ENCODE measurements around the gene DDX20.

The DDX20 gene

DNA sequence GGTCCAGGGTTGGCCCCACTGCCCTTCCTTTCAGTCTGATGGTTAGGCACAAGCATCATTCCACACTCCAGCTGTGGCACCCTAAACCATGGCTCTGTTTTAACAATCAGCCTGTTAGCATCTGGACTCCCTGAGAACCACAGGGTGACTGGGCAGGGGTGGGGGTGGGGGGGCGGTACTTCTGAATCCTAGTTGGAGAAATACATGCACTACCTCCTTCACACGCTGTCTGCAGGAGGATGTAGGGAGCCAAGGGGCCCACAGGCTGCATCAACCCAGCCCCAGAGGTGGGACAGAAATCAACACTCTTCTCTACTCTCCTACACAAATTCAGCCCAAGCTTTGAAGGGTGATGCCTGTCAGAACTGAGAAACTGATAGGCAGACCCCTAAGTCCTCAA is 23.8 kb downstream of the DDX20 start:
- H3K36me3 ChIP-seq (ENCODE audit: control insufficient read depth, insufficient read depth, low read length), result no peaks in the 10 kb centered on the region
- no peak for DNase-seq
- no peak overlapping the region for H3K4me3 ChIP-seq (ENCODE audit: insufficient read depth, low read depth, low read length, poor library complexity, severe bottlenecking)
- H3K27me3 ChIP-seq (replicated peaks; ENCODE audit: control insufficient read depth, insufficient read depth, low read length, poor library complexity, severe bottlenecking), result no peaks in the 10 kb centered on the region
- no peaks in the 10 kb centered on the region for H3K4me1 ChIP-seq (ENCODE audit: control insufficient read depth, insufficient read depth, low read length, poor library complexity, severe bottlenecking)
- H3K9me3 ChIP-seq (ENCODE audit: control insufficient read depth, low read length), result no peaks in the 10 kb centered on the region
- no peak overlapping the region for H3K27ac ChIP-seq (ENCODE audit: insufficient read depth, low read length, poor library complexity, severe bottlenecking)

DNA sequence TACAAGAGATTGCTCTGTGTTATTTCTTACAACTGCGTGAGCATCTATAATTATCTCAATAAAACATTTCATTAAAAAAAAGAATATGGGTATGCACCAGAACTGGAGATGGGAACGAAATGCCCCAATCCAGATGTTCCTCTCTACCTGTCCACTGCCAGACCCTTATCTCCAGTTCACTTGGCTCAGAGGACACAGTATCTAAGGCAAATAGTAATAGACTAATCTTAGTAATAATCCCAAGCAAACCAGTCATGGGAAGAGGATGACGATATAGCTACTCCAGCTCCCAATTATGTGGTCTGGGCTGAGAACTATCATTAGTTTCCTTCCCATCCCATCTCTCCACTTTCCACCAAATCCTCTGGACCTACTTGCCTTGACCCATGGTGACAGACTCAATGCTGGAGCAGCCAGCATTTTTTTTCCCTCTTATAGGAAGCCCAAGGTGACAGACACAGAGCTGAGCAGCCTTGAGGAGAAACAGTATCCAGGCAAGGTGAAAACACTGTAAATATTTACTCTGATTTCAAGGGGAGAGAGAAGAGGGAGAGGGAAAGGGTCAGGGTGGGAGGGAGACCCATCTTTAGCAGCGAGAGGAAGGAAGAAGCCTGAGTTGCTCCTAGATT is 28.7 kb downstream of the DDX20 start:
- Histone ChIP-seq H3K27me3 (replicated peaks; ENCODE audit: control insufficient read depth, insufficient read depth, low read length, poor library complexity, severe bottlenecking) (no peaks in the 10 kb centered on the region), H3K36me3 (ENCODE audit: control insufficient read depth, insufficient read depth, low read length) (no peaks in the 10 kb centered on the region), H3K4me3 (ENCODE audit: insufficient read depth, low read depth, low read length, poor library complexity, severe bottlenecking) (no peak overlapping the region), H3K27ac (ENCODE audit: insufficient read depth, low read length, poor library complexity, severe bottlenecking) (no peak overlapping the region), H3K4me1 (ENCODE audit: control insufficient read depth, insufficient read depth, low read length, poor library complexity, severe bottlenecking) (no peaks in the 10 kb centered on the region), H3K9me3 (ENCODE audit: control insufficient read depth, low read length) (no peaks in the 10 kb centered on the region)
- no peak for DNase-seq

DNA sequence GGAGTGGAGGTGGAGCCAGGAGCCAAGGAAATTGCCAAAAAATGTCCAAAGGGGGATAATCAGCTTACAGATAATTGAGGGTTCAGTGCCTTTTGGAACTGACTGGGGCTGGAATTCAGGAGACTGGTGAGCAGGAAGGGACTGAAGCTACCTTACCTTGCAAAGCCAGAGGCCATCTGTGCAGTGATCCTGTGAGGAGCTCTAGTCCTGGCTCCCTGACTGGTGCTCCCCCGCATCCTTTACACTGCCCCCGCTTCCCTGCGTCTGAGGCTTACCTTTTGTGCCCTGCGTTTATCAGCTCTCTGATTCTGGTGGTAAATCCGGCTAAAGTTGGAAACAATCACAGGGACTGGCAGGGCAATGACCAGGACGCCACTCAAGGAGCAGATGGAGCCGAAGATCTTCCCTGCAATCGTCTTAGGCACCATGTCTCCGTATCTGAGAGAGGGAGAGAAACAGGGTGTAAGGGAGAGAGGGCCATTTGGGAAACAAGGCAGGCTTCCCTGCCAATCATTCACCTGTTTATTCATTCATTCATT is 31.0 kb downstream of the DDX20 start:
- Histone ChIP-seq H3K27ac (ENCODE audit: insufficient read depth, low read length, poor library complexity, severe bottlenecking) (no peak overlapping the region), H3K9me3 (ENCODE audit: control insufficient read depth, low read length) (no peaks in the 10 kb centered on the region), H3K4me1 (ENCODE audit: control insufficient read depth, insufficient read depth, low read length, poor library complexity, severe bottlenecking) (no peaks in the 10 kb centered on the region), H3K27me3 (replicated peaks; ENCODE audit: control insufficient read depth, insufficient read depth, low read length, poor library complexity, severe bottlenecking) (no peaks in the 10 kb centered on the region), H3K36me3 (ENCODE audit: control insufficient read depth, insufficient read depth, low read length) (no peaks in the 10 kb centered on the region), H3K4me3 (ENCODE audit: insufficient read depth, low read depth, low read length, poor library complexity, severe bottlenecking) (no peak overlapping the region)
- DNase-seq, result no peak

DNA sequence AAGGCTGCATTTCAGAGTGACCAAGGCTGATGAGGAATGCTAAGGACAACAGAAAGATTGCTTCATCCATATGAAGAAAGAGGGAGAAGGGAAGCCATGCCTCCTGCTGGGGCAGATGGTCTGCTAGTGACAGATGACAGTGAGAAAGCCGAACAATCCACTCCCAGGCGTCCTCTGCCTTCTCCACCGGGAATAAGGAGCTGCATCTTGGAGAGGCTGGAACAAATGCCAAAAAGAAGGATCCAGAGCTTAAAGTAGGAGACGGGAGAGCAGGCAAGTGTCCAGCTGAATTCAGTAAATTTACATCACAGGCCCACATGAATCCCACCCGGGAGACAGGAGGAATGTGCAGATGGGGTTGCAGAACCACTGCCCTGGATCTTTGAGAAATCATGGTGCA is 33.4 kb downstream of the DDX20 start:
- Histone ChIP-seq H3K9me3 (ENCODE audit: control insufficient read depth, low read length) (no peaks in the 10 kb centered on the region), H3K27ac (ENCODE audit: insufficient read depth, low read length, poor library complexity, severe bottlenecking) (no peak overlapping the region), H3K4me1 (ENCODE audit: control insufficient read depth, insufficient read depth, low read length, poor library complexity, severe bottlenecking) (no peaks in the 10 kb centered on the region), H3K27me3 (replicated peaks; ENCODE audit: control insufficient read depth, insufficient read depth, low read length, poor library complexity, severe bottlenecking) (no peaks in the 10 kb centered on the region), H3K4me3 (ENCODE audit: insufficient read depth, low read depth, low read length, poor library complexity, severe bottlenecking) (no peak overlapping the region), H3K36me3 (ENCODE audit: control insufficient read depth, insufficient read depth, low read length) (no peaks in the 10 kb centered on the region)
- DNase-seq, result no peak

DNA sequence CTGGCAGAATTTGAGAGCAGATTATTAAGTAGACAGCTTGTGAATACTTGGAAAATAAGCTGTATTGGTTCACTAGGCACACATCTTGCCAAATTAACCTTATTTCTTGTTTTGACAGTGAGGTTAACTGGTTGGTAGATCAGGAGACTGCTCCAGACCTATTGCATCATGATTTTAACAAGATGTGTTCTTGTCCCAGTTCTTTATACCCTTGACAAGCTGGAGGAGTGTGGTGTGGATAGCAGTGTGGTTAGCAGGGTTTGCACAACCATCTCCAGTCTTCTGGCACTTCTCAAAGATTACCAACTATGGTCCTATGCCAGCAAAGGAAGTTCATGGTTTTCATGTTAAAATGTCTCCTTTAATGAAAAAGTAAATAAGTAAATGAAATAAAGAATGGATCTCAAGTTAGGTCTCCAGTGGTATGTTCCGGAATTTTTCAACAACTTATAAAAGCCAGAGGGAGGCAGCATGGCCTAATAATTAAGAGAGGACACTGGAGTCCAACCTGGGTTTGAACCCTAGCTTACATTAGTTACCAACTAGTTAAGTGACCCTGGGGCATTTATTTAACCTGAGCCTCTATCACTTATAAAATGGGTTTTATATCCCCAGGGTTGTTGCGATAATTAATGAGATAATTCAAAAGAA is 34.1 kb downstream of the DDX20 start:
- no peak overlapping the region for H3K27ac ChIP-seq (ENCODE audit: insufficient read depth, low read length, poor library complexity, severe bottlenecking)
- no peaks in the 10 kb centered on the region for H3K27me3 ChIP-seq (replicated peaks; ENCODE audit: control insufficient read depth, insufficient read depth, low read length, poor library complexity, severe bottlenecking)
- no peaks in the 10 kb centered on the region for H3K36me3 ChIP-seq (ENCODE audit: control insufficient read depth, insufficient read depth, low read length)
- no peaks in the 10 kb centered on the region for H3K4me1 ChIP-seq (ENCODE audit: control insufficient read depth, insufficient read depth, low read length, poor library complexity, severe bottlenecking)
- no peak for DNase-seq
- no peaks in the 10 kb centered on the region for H3K9me3 ChIP-seq (ENCODE audit: control insufficient read depth, low read length)
- no peak overlapping the region for H3K4me3 ChIP-seq (ENCODE audit: insufficient read depth, low read depth, low read length, poor library complexity, severe bottlenecking)

DNA sequence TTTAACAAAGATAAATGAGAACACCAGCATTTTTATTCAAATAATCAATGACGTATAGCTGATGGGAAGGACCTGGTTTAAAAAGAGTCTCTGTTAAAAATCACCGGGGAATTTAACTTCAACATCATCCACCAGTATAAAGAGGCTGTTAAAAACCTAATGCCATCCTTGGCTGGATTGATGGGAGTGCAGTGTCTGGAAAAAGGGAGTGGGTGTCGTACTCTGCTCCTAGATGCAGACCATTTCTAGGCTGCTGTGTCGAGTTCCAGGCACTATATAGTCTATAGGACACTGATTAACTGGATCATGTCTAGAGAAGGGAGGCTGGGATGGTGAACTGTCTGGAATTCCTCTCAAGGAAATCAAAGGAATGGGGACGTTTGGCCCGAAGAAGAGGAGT is 36.1 kb downstream of the DDX20 start:
- Histone ChIP-seq H3K4me3 (ENCODE audit: insufficient read depth, low read depth, low read length, poor library complexity, severe bottlenecking) (no peak overlapping the region), H3K9me3 (ENCODE audit: control insufficient read depth, low read length) (no peaks in the 10 kb centered on the region), H3K27ac (ENCODE audit: insufficient read depth, low read length, poor library complexity, severe bottlenecking) (no peak overlapping the region), H3K4me1 (ENCODE audit: control insufficient read depth, insufficient read depth, low read length, poor library complexity, severe bottlenecking) (no peaks in the 10 kb centered on the region), H3K36me3 (ENCODE audit: control insufficient read depth, insufficient read depth, low read length) (no peaks in the 10 kb centered on the region), H3K27me3 (replicated peaks; ENCODE audit: control insufficient read depth, insufficient read depth, low read length, poor library complexity, severe bottlenecking) (no peaks in the 10 kb centered on the region)
- no peak for DNase-seq

DNA sequence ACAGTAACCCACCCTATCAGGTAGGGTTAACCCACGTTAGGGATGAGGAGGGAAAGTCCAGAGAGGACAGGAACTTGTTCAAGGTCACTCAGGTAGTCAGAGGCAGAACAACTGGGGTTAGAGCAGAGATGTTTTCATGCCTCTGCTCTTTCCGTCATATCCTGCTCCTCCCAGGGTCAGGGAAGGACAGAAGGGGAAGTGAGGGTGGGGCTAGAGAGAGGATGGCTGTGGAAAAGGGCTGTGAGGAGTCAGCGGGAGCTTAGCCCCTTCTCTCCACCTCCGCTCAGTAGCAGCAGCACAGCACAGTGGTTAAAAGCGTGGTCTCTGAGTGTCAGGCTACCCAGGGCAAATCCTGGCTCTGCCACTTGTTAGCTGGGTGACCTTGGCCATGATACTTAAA is 36.5 kb downstream of the DDX20 start:
- DNase-seq, result no peak
- H3K36me3 ChIP-seq (ENCODE audit: control insufficient read depth, insufficient read depth, low read length), result no peaks in the 10 kb centered on the region
- H3K4me3 ChIP-seq (ENCODE audit: insufficient read depth, low read depth, low read length, poor library complexity, severe bottlenecking), result no peak overlapping the region
- no peaks in the 10 kb centered on the region for H3K4me1 ChIP-seq (ENCODE audit: control insufficient read depth, insufficient read depth, low read length, poor library complexity, severe bottlenecking)
- no peaks in the 10 kb centered on the region for H3K27me3 ChIP-seq (replicated peaks; ENCODE audit: control insufficient read depth, insufficient read depth, low read length, poor library complexity, severe bottlenecking)
- no peaks in the 10 kb centered on the region for H3K9me3 ChIP-seq (ENCODE audit: control insufficient read depth, low read length)
- no peak overlapping the region for H3K27ac ChIP-seq (ENCODE audit: insufficient read depth, low read length, poor library complexity, severe bottlenecking)

DNA sequence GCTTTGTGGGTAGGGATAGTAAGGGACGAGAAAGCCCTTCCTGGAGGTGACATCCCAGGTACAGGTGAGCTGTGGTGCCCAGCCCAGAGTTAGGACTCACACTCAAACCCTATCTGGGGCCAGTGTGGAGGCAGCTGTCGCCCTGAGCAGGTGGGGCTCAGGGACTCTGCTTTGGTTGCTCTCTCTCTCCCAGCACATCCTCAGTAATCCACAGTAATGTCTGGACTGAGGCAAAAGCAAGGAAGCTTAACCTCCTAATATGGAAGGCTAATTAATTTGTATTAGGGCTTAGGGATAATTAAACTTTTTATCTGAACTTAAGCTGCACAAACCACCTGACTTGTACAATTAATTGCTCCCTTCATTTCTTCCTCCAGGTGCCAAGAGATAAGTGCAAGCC is 38.2 kb downstream of the DDX20 start:
- Histone ChIP-seq H3K27ac (ENCODE audit: insufficient read depth, low read length, poor library complexity, severe bottlenecking) (no peak overlapping the region), H3K27me3 (replicated peaks; ENCODE audit: control insufficient read depth, insufficient read depth, low read length, poor library complexity, severe bottlenecking) (no peaks in the 10 kb centered on the region), H3K36me3 (ENCODE audit: control insufficient read depth, insufficient read depth, low read length) (no peaks in the 10 kb centered on the region), H3K9me3 (ENCODE audit: control insufficient read depth, low read length) (no peaks in the 10 kb centered on the region), H3K4me1 (ENCODE audit: control insufficient read depth, insufficient read depth, low read length, poor library complexity, severe bottlenecking) (no peaks in the 10 kb centered on the region), H3K4me3 (ENCODE audit: insufficient read depth, low read depth, low read length, poor library complexity, severe bottlenecking) (no peak overlapping the region)
- DNase-seq, result no peak

DNA sequence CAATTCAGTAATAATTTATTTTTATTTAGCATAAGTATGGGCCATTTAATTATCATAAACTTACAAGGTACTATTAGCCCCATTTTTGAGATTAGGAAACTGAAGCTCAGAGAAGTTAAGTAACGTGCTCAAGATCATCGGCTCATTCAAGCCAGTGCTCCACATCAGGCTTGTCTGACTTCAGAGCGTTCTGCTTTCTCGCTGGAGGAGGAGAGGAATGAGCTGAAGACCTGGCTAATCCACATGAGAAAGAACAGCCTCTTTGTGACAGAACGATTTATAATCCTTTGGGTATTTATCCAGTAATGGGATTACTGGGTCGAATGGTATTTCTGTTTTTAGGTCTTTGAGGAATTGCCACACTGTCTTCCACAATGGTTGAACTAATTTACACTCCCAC is 39.7 kb downstream of the DDX20 start:
- no peak overlapping the region for H3K4me3 ChIP-seq (ENCODE audit: insufficient read depth, low read depth, low read length, poor library complexity, severe bottlenecking)
- H3K36me3 ChIP-seq (ENCODE audit: control insufficient read depth, insufficient read depth, low read length), result no peaks in the 10 kb centered on the region
- no peaks in the 10 kb centered on the region for H3K9me3 ChIP-seq (ENCODE audit: control insufficient read depth, low read length)
- no peaks in the 10 kb centered on the region for H3K4me1 ChIP-seq (ENCODE audit: control insufficient read depth, insufficient read depth, low read length, poor library complexity, severe bottlenecking)
- no peak overlapping the region for H3K27ac ChIP-seq (ENCODE audit: insufficient read depth, low read length, poor library complexity, severe bottlenecking)
- H3K27me3 ChIP-seq (replicated peaks; ENCODE audit: control insufficient read depth, insufficient read depth, low read length, poor library complexity, severe bottlenecking), result no peaks in the 10 kb centered on the region
- DNase-seq, result no peak

DNA sequence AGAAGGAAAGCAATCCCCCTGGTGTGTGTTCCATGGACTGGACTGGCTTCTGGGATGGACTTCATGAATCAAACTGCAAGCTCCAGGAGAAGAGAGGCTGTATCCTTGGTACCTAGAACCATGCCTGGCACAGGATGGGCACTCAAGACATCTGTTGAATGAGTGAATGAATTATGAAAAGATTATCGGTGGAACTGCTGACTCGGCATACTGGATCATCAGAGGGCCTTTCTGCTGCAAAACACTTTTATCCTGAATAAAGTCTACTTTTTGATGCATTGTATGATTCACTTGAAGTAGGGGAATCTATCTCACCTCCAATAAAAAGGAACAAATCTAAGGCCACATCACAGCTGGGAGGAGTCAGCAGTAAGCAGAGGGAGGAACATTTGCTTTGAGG is 42.9 kb downstream of the DDX20 start:
- no peak overlapping the region for H3K27ac ChIP-seq (ENCODE audit: insufficient read depth, low read length, poor library complexity, severe bottlenecking)
- H3K4me3 ChIP-seq (ENCODE audit: insufficient read depth, low read depth, low read length, poor library complexity, severe bottlenecking), result no peak overlapping the region
- DNase-seq, result no peak
- H3K36me3 ChIP-seq (ENCODE audit: control insufficient read depth, insufficient read depth, low read length), result no peaks in the 10 kb centered on the region
- H3K27me3 ChIP-seq (replicated peaks; ENCODE audit: control insufficient read depth, insufficient read depth, low read length, poor library complexity, severe bottlenecking), result no peaks in the 10 kb centered on the region
- H3K4me1 ChIP-seq (ENCODE audit: control insufficient read depth, insufficient read depth, low read length, poor library complexity, severe bottlenecking), result no peaks in the 10 kb centered on the region
- no peaks in the 10 kb centered on the region for H3K9me3 ChIP-seq (ENCODE audit: control insufficient read depth, low read length)

Measured in effector memory CD4-positive, alpha-beta T cell (primary cell).